HEK293 (cell line): ENCODE measurements around the gene EID2.

Source experiments
- CTCF ChIA-PET: fragments of 350-600 bp; formaldehyde crosslinking; extraction: SDS; loops from one replicate; lab custom pipeline; 2021; ENCODE audit warnings: antibody characterized with exemption; lab: Yijun Ruan, JAX
- POLR2A ChIA-PET: fragments of 300-600 bp; formaldehyde crosslinking; extraction: SDS; loops from one replicate; lab custom pipeline; 2020; ENCODE audit warnings: antibody characterized with exemption, inconsistent platforms; lab: Yijun Ruan, JAX
- H3K27ac ChIP-seq: fragments of 200-500 bp; sonication (Bioruptor generic); 2 replicates; pipeline ENCODE4 v1.5.1; 2014; ENCODE audit warnings: low read depth, low read length, control low read depth, inconsistent platforms; ENCODE audit errors: extremely low read depth
- H3K36me3 ChIP-seq, 2 experiments: fragments of 200-500 bp in 1 of 2; sonication (Bioruptor generic) in 1 of 2; 1 replicate in 1 of 2; 2 replicates in 1 of 2; pipeline ENCODE4 v1.5.1; 2014 to 2017; ENCODE audit warnings: inconsistent platforms in 2 of 2, low read length in 2 of 2; ENCODE audit not compliant: control insufficient read depth in 2 of 2, insufficient read depth in 1 of 2
- H3K4me1 ChIP-seq: fragments of 200-500 bp; sonication (Bioruptor generic); 2 replicates; pipeline ENCODE4 v1.5.1; 2014; ENCODE audit warnings: mild to moderate bottlenecking, low read length, inconsistent platforms; ENCODE audit not compliant: control insufficient read depth, insufficient read depth
- H3K4me3 ChIP-seq: 2 replicates; pipeline ENCODE4 v1.5.1; 2011; ENCODE audit warnings: low read depth, mild to moderate bottlenecking, control low read depth, low read length, moderate library complexity
- H3K9me3 ChIP-seq: fragments of 200-500 bp; sonication (Bioruptor generic); 2 replicates; pipeline ENCODE4 v1.5.1; 2014; ENCODE audit warnings: low read depth, low read length, inconsistent platforms; ENCODE audit not compliant: control insufficient read depth, insufficient read depth
- GLI2 ChIP-seq: fragments of 450-650 bp; formaldehyde crosslinking; IDR thresholded peaks from 2 replicates; pipeline ENCODE4; 2017; ENCODE audit warnings: missing biosample characterization, missing genetic modification characterization, low read depth, borderline replicate concordance
- HOXC10 ChIP-seq: sonication (generic); formaldehyde crosslinking; IDR thresholded peaks from 2 replicates; pipeline ENCODE4 v1.8.1; 2023; ENCODE audit warnings: mild to moderate bottlenecking, missing genetic modification reagents
- HOXD13 ChIP-seq: sonication (generic); formaldehyde crosslinking; IDR thresholded peaks from 2 replicates; pipeline ENCODE4 v1.8.0; 2022; ENCODE audit warnings: missing genetic modification reagents, borderline replicate concordance
- SCRT1 ChIP-seq: fragments of 450-650 bp; formaldehyde crosslinking; IDR thresholded peaks from 2 replicates; pipeline ENCODE4 v1.5.1; 2016; ENCODE audit warnings: missing biosample characterization, missing genetic modification characterization, borderline replicate concordance
- ZBTB48 ChIP-seq: fragments of 450-650 bp; formaldehyde crosslinking; IDR thresholded peaks from 2 replicates; pipeline ENCODE4 v1.5.1; 2016; ENCODE audit warnings: missing biosample characterization, missing genetic modification characterization
- ZFP37 ChIP-seq: fragments of 450-650 bp; formaldehyde crosslinking; IDR thresholded peaks from 2 replicates; pipeline ENCODE4 v1.5.1; 2016; ENCODE audit warnings: missing biosample characterization, missing genetic modification characterization
- ZNF112 ChIP-seq: fragments of 450-650 bp; formaldehyde crosslinking; IDR thresholded peaks from 2 replicates; pipeline ENCODE4 v1.5.0; 2017; ENCODE audit warnings: missing biosample characterization, missing genetic modification characterization
- ZNF174 ChIP-seq: fragments of 450-650 bp; formaldehyde crosslinking; IDR thresholded peaks from 2 replicates; pipeline ENCODE4 v1.5.0; 2017; ENCODE audit warnings: missing biosample characterization, mild to moderate bottlenecking, missing genetic modification characterization
- ZNF280C ChIP-seq: fragments of 450-650 bp; formaldehyde crosslinking; IDR thresholded peaks from 2 replicates; pipeline ENCODE4 v1.5.1; 2016; ENCODE audit warnings: missing biosample characterization, missing genetic modification characterization
- ZNF280D ChIP-seq: fragments of 450-650 bp; formaldehyde crosslinking; IDR thresholded peaks from 2 replicates; pipeline ENCODE4 v1.5.1; 2016; ENCODE audit warnings: missing biosample characterization, missing genetic modification characterization
- ZNF394 ChIP-seq: fragments of 450-650 bp; formaldehyde crosslinking; IDR thresholded peaks from 2 replicates; pipeline ENCODE4 v1.5.1; 2016; ENCODE audit warnings: missing biosample characterization, missing genetic modification characterization, mild to moderate bottlenecking, moderate library complexity, borderline replicate concordance
- ZNF398 ChIP-seq: fragments of 450-650 bp; formaldehyde crosslinking; IDR thresholded peaks from 2 replicates; pipeline ENCODE4 v1.5.1; 2017; ENCODE audit warnings: missing biosample characterization, missing genetic modification characterization
- ZNF423 ChIP-seq: fragments of 450-650 bp; formaldehyde crosslinking; IDR thresholded peaks from 2 replicates; pipeline ENCODE4 v1.5.1; 2016; ENCODE audit warnings: missing biosample characterization, missing genetic modification characterization
- ZNF514 ChIP-seq: fragments of 450-650 bp; formaldehyde crosslinking; IDR thresholded peaks from 2 replicates; pipeline ENCODE4 v1.5.1; 2016; ENCODE audit warnings: missing biosample characterization, missing genetic modification characterization
- ZNF585B ChIP-seq: fragments of 450-650 bp; formaldehyde crosslinking; IDR thresholded peaks from 2 replicates; pipeline ENCODE4 v1.5.1; 2016; ENCODE audit warnings: missing biosample characterization, missing genetic modification characterization
- ZNF600 ChIP-seq: fragments of 450-650 bp; formaldehyde crosslinking; IDR thresholded peaks from 2 replicates; pipeline ENCODE4 v1.5.1; 2016; ENCODE audit warnings: missing biosample characterization, missing genetic modification characterization
- ZNF610 ChIP-seq: fragments of 450-650 bp; formaldehyde crosslinking; IDR thresholded peaks from 2 replicates; pipeline ENCODE4 v1.5.1; 2016; ENCODE audit warnings: missing biosample characterization, missing genetic modification characterization, borderline replicate concordance
- ZNF624 ChIP-seq: fragments of 450-650 bp; formaldehyde crosslinking; IDR thresholded peaks from 2 replicates; pipeline ENCODE4 v1.5.1; 2017; ENCODE audit warnings: missing biosample characterization, missing genetic modification characterization
- ZNF777 ChIP-seq: fragments of 450-650 bp; formaldehyde crosslinking; IDR thresholded peaks from 2 replicates; pipeline ENCODE4 v1.5.1; 2017; ENCODE audit warnings: missing biosample characterization, missing genetic modification characterization, borderline replicate concordance

EID2 gene

GRCh38 chr19:39563408-39563807 is 23.4 kb upstream of the EID2 start:
- CTCF ChIA-PET, result interaction anchor here (1.6 kb wide), 1 partner anchor 109 kb away, joined by 7 read pairs; no protein-coding TSS in a partner anchor
- peaks cover 2% of the 10 kb centered on the region for H3K9me3 ChIP-seq
- peaks cover 14% of the 10 kb centered on the region for H3K4me1 ChIP-seq
- POLR2A ChIA-PET, result no interaction called here
- H3K27ac ChIP-seq, result no peak overlapping the region
- TF ChIP-seq ZNF423 (tag by site-specific recombination) (no peak), ZNF610 (tag by site-specific recombination) (no peak), ZNF777 (tag by site-specific recombination) (no peak), ZNF112 (tag by site-specific recombination) (no peak), ZNF624 (no peak), ZNF280D (tag by site-specific recombination) (no peak), HOXC10 (no peak), ZBTB48 (no peak), SCRT1 (no peak)
- no peaks in the 10 kb centered on the region for H3K36me3 ChIP-seq
- H3K4me3 ChIP-seq, result no peak overlapping the region

- ChIA-PET CTCF (interaction anchor here (0.7 kb wide), 1 partner anchor 1114 kb away, joined by 4 read pairs; no protein-coding TSS in a partner anchor), POLR2A (no interaction called here)
- Histone ChIP-seq H3K27ac (no peak overlapping the region), H3K9me3 (peaks cover 2% of the 10 kb centered on the region; the same call in 1 of the 2 replicates)
- TF ChIP-seq ZNF394 (tag by site-specific recombination) (no peak; the same call in 1 of the 2 replicates), ZNF600 (tag by site-specific recombination) (peak; percentile 41; the same call in 1 of the 2 replicates)
- TF ChIP-seq, all 188 proteins: peak for 1
- Histone ChIP-seq H3K36me3 (no peaks in the 10 kb centered on the region), H3K4me1 (peaks cover 31% of the 10 kb centered on the region), H3K4me3 (no peak overlapping the region)
Observed at GRCh38 chr19:39558624-39559117, 18.7 kb upstream of the EID2 start.

GRCh38 chr19:39557811-39558623 is 18.1 kb upstream of the EID2 start:
- POLR2A ChIA-PET, result no interaction called here
- no peak for TF ChIP-seq ZNF514
- no peak for TF ChIP-seq ZNF398 (tag by site-specific recombination)
- no peak for TF ChIP-seq ZNF174 (tag by site-specific recombination)
- no peak for TF ChIP-seq ZNF280C
- TF ChIP-seq HOXD13 (CRISPR knock-in tag), result no peak
- peak; percentile 41; the same call in 1 of the 2 replicates for TF ChIP-seq ZFP37 (tag by site-specific recombination)
- TF ChIP-seq ZNF585B, result no peak
- no peak for TF ChIP-seq GLI2 (tag by site-specific recombination)

More at GRCh38 chr19:39557811-39558623, 18.1 kb upstream of the EID2 start:
- no peak overlapping the region for H3K4me3 ChIP-seq
- CTCF ChIA-PET, result interaction anchor here (0.5 to 1.2 kb wide), 5 partner anchors 10 to 1108 kb away, joined by 3 read pairs; no protein-coding TSS in a partner anchor
- H3K36me3 ChIP-seq, result no peaks in the 10 kb centered on the region
- H3K4me1 ChIP-seq, result peaks cover 31% of the 10 kb centered on the region
- H3K27ac ChIP-seq, result no peak overlapping the region
- peaks cover 2% of the 10 kb centered on the region; the same call in 1 of the 2 replicates for H3K9me3 ChIP-seq
